Posterior cingulate gyrus (tissue), 11 donors: ENCODE data around the gene CCBE1.
"Not testable (repeated sequence)": the region's sequence is repeated elsewhere in the genome, so short reads cannot be mapped to it uniquely, and the experiment has no call there.

Experiments
- DNase-seq, 10 donors: peaks; one replicate each; pipeline versions ENCODE4 v3.0.0 to v3.0.0-alpha.2; 2020 to 2021; ENCODE audit warnings: mixed read lengths in 3 of 10
- intact Hi-C: fragments of 100-400 bp; cut with DNase I; formaldehyde crosslinking; loops from one replicate; pipeline ENCODE4 v1.15.1; 2023

Gene CCBE1

DNA sequence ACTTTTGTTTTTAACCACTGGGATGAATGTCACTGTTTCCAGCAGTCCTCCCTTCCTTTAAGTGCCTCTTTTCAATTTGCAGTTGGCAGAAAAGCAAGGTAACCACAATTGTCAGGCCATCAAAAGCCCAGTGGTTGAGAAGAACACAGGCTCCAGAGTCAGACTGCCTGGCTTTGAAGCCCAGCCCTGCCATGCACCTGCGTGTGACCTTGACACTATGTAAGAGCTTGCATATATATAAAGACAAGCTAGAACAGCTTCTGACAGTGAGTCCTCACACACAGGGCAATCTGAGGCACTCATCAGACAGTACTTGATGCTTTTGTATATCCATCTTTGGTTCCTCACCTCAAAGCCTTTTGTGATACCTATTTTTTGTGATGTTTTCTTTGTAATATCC lies 11.0 kb downstream of the CCBE1 start:
- no peak for DNase-seq
- intact Hi-C loops, result no loop called here

DNA sequence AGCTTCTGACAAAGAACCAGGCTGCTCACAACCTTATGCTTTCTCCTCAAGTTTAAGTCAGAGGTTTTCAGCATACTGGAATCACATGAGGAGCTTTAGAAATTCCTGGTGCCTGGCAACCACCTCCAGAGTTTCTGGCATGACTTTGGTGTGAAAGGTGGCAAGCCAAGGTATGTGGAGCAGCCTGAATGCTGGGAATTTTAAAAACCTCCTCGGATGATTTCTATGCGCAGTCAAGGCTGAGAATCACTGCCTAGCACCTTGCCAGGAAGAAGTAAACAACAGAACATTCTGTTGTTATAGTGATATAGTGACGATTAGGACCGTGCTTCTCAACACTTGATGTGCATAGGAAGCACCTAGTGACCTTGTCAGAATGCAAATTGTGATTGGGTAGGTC lies 11.7 kb downstream of the CCBE1 start:
- intact Hi-C loops, result no loop called here
- DNase-seq, result no peak

DNA sequence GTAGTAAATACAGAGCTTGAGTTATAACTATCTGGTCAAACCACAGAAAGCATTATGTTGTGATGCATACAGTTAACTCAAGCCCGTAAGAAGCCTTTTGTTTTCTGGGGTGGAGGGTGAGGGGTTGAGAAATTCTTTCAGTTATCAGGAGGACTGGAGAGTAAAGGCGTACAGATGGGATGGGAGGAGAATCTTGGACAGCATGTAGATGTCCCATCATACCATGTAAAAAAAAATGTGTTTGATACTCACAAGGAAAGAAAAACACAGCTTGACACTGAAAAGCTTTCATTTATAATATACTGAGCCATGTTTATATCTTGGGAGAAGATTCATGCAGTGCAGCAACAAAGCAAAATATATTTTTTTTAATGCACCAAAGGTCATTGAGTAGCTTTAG lies 12.4 kb downstream of the CCBE1 start:
- intact Hi-C loops, result no loop called here
- no peak for DNase-seq

DNA sequence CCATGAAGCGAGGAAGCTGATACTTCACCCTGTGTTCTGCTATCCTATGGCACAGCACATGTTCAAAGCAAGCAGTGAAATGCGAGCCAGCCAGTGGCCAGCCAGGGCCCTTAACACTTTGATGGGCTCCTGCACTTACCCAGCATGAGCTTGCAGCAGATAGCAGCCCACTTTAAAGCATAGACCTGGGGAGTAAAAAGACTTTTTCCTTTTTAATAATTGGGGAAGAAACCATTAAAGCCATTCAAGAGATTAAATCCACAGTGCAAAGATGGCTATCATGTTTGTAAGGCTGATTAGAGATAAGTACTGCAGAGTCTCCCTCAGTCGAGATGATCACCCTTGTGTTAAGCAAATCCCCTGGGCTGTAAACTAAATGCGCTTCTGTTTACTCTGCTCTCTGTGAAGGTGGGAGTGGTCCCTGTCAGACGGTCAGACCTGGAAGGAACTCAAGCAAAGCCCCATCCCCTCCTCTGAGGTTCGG lies 15.7 kb downstream of the CCBE1 start:
- DNase-seq, result no peak
- intact Hi-C loops, result no loop called here

DNA sequence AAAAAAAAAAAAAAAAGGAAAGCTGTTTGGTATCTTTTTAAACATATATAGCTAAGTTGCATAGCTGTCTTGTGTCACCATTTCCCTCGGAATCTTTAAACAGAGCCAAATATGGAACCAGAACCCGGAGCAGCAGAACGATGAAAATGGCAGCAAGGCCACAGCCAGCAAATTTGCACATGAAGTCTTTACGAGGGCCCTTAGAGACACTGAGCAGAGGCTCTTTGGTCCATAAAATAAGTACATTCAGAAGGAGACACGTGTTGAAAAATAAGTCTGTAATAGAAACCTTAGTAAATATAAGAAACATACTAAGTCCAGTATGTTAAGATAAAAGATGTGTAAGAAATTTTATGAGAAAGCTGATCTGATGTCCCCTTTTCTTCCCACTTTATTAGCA lies 16.2 kb downstream of the CCBE1 start:
- intact Hi-C loops, result no loop called here

DNA sequence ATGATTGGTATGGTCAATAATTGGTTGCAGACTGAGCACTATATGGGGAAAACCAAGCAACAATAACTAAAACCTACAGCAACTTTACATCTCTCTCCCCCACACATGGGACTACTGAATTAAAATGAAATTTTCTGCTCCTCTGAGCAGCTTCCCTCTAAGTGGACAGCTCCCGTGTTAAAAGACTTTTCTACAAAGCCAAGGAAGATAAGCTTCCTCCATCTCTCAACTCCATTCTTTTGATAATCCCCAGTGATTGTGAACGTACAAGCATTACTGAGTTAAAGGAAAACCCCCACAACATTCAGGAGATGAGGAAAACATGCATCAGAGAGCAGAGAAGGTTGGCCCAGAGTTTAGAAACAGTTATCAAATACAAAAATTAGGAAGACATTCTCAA lies 21.9 kb downstream of the CCBE1 start:
- intact Hi-C loops, result no loop called here
- no peak for DNase-seq

More for the DNA sequence above, 16.2 kb downstream of the CCBE1 start:
- no peak for DNase-seq

DNA sequence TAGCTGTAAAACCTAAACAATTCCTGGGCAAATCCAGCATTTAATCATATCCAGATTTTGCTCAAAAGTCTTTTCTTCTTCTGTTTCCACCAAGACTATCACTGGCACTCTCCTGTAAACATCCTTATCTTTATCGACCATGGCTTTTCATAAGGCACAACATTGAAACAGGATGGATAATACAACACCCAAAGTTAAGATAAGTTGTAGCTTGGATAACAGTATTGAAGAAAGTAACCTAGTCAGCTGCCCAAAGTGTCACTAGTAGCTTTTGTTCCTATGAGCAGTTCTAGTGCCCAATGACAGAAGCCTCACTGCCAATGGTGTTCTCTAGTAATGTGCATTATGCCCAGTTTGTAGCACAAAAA lies 22.3 kb downstream of the CCBE1 start:
- intact Hi-C loops, result no loop called here
- no peak for DNase-seq

DNA sequence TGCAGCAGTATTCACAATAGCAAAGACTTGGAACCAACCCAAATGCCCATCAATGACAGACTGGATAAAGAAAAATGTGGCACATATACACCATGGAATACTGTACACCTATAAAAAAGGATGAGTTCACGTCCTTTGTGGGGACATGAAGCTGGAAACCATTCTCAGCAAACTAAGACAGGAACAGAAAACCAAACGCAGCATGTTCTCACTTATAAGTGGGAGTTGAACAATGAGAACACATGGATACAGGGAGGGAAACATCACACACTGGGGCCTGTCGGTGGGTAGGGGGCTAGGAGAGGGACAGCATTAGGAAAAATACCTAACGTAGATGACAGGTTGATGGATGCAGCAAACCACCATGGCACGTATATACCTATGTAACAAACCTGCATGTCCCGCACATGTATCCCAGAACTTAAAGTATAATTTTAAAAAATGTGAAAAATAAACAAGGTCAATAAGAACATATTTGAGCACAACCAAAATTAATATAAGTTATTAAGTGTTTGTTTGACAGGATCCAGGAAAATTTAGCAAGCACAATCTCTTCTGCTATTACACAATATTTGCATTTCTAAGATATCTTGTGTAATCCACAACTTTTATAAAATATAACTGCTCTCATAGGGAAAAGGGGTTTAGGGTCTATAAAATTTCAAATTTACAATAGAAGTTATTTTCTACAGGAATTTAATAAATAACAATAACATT lies 22.9 kb downstream of the CCBE1 start:
- no peak for DNase-seq
- intact Hi-C loops, result no loop called here

DNA sequence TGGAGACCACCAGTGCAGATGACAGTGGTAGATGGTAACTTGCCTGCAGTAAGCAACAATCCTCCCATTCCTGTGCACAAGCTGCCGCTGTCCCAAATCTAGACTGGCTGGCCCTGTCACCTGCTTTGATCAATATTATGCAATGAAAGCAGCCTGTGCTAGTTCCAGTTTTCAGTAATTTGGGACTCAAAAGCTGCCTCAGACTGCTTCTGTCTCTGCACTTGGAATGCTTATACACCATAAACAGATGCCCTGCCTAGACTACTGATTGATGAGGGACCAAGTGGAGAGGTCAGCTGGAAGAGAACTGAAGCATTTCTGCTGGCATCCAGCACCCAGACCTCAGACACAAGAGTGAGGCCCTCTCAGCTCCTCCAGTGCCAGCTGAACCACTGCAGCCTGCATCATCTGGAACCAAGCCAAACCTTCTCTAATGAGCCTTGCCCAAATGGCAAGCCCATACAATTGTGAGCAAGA lies 24.9 kb downstream of the CCBE1 start:
- intact Hi-C loops, result no loop called here
- no peak for DNase-seq

DNA sequence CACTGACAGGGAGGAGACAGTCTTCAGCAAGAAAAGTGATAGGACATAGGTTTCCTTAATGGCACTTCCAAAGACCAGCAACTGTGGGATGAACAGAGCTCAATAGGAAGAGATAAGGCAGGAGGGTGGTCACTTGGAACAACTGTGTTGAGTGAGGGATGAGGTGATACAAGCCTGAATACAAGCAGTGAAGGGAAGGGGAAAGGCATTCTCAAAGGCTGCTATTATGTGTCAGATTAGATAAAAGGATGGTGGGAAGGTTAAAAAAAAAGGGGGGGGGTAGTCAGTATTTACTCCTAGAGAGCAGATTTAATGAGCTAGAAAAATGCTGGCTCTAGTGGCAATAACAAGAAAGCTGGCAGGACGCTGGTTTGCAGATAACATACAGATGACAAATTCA lies 25.7 kb downstream of the CCBE1 start:
- no peak for DNase-seq
- intact Hi-C loops, result no loop called here

DNA sequence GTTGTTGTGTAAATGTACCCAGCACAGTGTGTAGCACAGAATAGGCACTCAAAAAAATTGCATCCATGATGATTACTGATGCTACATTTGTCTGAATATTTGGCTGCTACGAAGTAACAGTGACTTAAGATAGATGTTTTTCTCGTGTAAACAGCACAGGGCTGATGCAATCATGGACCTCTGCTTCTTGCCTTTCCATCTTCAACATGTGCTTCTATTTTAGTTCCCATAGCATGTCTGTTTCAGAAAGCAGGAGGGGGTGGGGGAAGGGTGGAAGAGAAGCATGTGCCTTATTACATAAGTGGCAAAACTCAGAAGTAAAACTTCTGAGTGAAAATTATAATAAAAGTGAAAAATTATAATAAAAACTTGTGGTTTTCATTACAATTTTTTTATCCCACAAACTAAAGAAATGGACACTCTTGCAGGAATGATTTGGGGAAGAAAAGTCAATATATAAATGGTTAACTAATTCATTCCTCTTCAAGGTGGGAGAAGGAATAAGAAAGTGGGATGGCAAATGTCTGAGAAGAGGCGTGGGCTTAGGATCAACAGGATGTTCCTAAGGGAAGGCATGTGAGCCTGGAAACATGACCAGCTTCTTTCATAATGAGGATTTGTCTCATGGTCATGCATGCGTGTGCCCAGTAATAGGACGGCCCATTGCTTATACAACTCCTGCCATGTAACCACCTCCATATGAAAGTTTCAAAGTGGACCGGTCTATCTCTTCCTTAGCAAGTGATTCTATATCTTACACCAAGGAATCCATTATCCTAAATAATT lies 27.2 kb downstream of the CCBE1 start:
- no peak for DNase-seq

DNA sequence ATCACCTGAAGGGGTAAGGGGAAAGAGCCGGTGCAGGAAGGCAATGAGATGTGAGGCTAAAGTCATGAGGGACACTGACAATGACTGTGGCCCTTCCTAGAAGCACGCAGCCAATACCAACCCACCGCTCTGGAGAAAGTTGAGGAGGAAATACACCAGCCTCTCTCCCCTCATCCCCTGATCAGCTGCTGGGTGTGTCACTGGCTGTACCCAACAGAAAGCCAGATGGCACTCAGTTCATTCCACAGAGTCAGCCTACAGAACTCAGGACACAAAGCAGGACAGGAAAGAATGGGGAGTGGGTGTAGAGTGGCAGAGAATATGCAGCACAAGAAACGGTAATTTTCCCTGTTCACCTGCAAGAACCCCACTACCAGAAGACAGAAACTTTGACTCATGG lies 29.7 kb downstream of the CCBE1 start:
- no peak for DNase-seq
- intact Hi-C loops, result no loop called here

More for the DNA sequence above, 27.2 kb downstream of the CCBE1 start:
- intact Hi-C loops, result no loop called here

DNA sequence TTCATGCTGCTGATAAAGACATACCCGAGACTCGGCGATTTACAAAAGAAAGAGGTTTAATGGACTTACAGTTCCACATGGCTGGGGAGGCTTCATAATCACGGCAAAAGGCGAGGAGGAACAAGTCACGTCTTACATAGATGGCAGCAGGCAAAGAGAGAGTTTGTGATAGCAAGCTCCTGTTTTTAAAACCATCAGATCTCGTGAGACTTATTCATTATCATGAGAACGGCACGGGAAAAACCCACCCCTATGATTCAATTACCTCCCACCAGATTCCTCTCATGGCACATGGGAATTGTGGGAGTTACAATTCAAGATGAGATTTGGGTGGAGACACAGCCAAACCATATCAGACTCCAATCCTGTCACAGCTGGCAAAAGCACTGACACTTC lies 31.2 kb downstream of the CCBE1 start:
- DNase-seq, result not testable (repeated sequence)

DNA sequence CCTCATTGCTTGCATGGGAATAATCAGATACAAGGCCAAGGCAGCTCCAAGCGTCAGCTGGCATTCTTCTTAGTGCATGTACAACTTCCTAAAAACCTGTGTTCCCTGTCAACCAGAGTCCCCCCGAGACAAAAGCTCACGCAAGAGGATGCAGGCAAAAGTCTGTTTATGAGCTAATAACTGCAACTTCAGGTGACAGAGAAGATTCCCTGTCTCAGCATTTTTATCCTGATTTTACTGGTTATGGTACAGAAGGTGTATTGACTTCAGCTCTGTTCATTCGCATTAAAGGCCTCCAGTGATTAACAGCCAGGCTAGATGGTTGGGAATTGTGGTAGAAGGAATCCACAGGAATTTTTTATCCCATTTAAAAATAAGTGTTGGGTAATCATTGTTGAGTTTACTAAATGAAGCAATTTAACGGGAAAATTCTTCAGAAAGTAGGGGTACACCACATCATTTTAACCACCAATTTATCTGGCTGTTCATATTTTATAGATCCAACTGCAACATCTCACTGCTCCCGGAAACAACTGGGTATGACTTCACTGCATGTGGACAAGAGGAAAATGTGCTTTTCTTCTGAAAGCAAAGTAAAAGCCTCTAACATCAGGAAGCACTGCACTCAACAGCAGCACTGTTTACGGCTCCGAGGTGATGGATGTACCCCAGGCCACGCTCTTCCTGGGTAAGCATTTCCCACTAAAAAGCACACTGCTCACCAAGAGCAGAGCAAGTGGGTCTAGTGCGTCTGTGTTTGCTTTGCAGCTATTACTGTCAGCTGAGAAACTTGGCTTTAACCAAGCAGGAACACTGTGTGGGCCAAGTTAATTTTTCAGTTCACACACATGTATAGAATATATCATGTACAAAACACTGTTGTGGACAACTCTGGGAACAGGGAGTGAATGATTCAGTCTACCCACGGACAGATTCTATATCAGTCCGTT lies 31.9 kb downstream of the CCBE1 start:
- intact Hi-C loops, result no loop called here
- no peak for DNase-seq

More for the DNA sequence above, 31.2 kb downstream of the CCBE1 start:
- intact Hi-C loops, result not testable (repeated sequence)

DNA sequence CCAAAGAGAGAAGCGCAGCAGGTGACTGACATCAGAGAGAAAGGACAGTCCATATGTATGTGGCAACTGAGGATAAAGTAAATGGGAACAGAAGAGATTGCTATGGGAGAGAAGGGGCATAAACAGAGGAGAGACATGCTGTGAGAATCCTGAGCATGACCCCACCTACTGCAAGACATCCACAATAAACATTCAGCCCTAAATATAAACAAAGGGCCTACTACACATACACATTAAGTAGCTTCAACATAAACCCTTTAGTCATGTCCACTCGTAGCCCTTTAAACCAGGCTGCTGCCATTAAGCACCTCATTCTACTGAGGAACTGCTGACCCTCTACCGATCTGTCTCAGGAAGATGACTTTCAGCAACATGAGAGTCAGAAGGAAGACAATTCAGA lies 32.9 kb downstream of the CCBE1 start:
- intact Hi-C loops, result no loop called here
- no peak for DNase-seq

DNA sequence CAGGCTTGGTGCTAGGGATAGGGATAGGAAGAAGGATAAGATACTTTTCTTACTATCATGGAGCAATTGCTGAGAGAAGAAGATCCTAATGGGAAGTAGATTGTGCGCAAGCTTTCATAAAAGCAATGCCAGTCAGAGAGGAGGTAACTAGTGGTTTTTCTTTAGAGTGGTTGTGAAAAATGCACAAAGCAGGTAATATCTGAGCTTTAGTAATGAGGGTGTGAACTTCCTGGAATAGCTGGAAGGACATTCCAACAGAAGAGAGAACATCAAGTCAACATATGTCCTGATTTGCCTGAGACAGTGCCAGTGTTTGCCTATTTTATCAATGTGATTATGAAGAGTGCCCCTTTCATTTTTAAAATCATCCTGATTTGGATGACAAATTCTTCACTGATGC lies 34.1 kb downstream of the CCBE1 start:
- intact Hi-C loops, result no loop called here
- no peak for DNase-seq

DNA sequence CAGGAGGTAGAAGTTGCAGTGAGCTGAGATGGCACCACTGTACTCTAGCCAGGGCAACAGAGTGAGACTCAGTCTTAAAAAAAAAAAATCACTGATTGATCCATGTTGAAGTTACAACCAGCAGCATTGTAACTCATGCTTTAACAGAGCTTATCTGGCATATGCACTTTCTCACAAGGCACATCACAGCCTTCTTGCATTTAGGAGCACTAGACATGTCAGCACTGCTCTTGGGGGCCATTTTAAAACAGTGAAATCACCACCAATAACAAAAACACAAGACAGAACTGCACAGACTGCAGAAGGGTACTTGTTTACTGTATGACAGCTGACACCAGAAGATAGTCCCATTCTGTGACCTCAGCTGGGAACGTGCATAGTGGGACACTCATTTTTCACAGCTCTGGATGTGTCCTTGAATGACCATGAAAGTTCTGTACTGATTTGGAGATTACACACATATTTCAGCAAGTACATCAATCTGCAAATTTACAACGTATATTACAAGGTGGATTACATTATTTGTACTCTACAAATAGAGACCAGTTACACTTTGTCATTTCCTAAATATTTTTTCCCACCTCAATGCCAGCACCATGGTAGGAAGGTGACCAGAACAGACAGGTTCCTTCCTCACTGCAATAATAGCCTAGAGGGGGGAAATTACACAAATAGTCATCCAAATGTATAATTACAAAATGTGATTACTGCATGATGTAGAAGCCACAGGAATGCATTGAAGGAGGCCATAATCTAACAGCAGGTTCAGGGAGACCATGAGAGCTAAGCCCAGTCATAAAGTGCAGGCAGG lies 35.1 kb downstream of the CCBE1 start:
- intact Hi-C loops, result no loop called here

DNA sequence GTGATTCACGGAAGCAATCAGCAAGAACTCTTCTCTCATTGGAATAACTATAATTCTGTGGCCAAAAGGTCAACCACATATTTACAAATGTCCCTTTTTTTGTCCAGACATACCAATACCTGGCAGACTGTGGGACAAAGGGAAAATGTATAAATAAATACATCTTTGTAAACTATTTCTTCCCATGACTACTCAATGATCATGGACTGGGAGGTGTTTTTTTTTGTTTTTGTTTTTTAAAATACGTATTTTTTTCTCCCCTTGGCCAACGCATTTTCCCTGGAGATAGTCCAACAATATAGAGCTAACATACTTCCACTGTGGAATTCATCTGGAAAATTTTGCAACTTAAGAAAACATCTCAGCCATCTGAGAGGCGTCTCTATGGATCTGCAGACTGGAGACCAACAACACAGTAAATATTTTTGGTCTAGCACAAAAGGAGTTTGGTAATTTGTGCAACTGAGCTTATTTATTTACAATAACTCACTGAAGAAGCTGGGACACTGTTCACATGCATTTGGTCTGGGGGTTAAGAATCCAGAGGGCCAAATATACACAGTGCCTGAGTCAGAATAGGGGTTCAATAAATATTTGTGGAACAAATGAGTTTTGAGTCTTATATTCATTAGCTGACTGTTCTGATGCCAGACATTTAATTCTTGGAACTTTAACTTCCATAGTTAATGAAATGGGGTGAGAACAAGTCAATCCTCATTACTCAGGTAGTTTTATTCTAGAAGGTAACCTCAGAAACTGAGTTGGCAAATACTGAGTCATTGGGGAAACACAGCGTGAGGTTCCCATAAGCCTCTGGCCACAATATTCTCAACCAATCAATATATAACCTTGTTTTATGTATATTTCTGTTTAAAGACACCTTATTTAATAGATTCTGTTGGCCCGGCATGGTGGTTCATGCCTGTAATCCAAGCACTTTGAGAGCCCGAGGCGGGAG lies 36.2 kb downstream of the CCBE1 start:
- DNase-seq, result no peak
- intact Hi-C loops, result no loop called here

More for the DNA sequence above, 35.1 kb downstream of the CCBE1 start:
- no peak for DNase-seq

DNA sequence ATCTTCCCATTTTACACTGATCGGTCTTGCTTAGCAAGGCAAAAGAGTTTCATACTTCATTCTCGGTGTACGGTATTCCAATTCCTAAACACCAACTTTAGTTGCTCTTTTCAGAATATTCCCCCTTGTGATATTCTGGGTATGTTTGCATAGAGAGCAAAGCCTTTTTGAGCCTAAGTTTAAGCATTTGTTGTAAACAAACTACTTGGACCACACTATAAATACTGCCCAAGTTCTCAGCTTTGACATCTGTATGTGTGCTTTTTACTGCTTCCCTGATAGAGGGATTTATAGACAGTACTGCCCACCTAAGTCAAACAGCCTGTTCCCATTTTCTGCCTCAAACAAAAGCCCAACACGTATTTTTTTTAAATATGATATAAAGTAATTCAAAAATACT lies 36.9 kb downstream of the CCBE1 start:
- intact Hi-C loops, result no loop called here
- no peak for DNase-seq
